ENCODE measurements around the gene SLC41A2.
"Not testable (repeated sequence)": the region's sequence is repeated elsewhere in the genome, so short reads cannot be mapped to it uniquely, and the experiment has no call there.

SLC41A2 gene

DNA sequence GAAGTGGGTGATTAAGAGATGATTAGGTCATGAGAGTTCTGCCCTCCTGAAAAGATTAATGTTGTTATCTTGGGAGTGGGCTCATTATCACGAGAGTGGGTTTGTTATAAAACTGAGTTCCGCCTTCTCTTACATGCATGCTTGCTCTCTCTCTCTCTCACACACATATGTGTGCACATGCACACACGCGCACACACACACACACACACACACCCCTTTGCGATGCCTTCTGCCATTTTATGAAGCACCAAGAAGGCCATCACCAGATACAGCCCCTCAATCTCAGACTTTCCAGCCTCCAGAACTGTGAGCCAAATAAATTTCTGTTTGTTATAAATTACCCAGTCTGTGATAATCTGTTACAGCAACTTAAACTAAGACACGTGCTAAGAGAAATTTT is 5.7 kb upstream of the SLC41A2 start:
- no peak for DNase-seq

DNA sequence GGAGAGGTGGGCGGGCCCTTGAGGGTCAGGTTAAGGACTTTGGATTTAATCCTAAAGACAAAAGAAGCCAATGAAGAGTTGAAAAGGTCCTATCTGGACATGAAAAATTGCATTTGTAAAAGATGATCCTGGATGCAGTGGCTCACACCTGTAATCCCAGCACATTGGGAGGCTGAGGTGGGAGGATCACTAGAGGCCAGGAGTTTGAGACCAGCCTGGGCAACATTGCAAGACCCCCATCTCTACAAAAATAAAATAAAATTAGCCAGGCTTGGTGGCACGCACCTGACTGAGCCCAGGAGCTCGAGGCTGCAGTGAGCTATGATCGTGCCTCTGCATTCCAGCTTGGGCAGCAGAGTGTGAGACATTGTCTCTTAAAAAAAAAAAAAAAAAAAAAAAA is 2.4 kb upstream of the SLC41A2 start:
- DNase-seq, result no peak

- DNase-seq, result no peak
These were observed 1.3 kb upstream of the SLC41A2 start for GRCh38 chr12:104959335-104959841.

GRCh38 chr12:104958805-104959334 is 780 bp upstream of the SLC41A2 start:
- DNase-seq, result no peak

DNA sequence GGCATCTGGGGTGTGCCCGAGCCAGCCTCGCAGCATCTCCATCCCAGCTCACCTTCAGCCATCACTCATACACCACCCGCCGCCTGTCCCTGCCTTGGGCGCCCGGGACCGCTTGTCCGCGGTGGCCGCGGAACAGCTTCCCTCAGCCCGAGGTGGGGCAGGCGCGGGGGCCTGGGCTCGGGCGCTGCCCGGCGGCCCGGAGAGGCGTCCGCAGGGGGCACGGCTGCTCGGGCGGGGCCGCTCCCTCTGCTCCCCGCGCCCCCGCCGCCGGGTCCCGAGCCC is 430 bp downstream of the SLC41A2 start:
- peak in 1 of 2 experiments; percentile 14 for DNase-seq

- DNase-seq, result no peak
These were observed 996 bp downstream of the SLC41A2 start for GRCh38 chr12:104956870-104957718.

- no peak for DNase-seq
These were observed 2.4 kb downstream of the SLC41A2 start for GRCh38 chr12:104955703-104956102.

DNA sequence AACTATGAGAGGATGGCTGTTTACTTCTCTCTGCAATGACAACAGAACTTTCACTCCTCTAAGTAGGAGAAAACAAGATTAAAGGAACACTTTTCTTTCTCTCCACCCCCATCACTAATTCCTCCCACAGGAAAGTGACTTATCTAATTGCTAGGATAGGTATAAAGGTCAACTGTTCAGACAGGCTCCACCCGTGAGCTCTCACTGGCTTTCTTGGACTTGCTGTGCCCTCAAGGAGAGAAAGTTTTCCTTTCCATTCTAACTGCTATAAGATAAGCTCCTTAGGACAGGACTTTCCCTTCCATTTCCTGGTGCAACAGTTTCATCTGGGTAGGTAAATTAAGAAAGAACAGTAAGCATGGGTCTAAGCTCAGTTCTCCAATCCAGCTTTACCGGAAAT is 4.8 kb downstream of the SLC41A2 start:
- DNase-seq, result no peak

DNA sequence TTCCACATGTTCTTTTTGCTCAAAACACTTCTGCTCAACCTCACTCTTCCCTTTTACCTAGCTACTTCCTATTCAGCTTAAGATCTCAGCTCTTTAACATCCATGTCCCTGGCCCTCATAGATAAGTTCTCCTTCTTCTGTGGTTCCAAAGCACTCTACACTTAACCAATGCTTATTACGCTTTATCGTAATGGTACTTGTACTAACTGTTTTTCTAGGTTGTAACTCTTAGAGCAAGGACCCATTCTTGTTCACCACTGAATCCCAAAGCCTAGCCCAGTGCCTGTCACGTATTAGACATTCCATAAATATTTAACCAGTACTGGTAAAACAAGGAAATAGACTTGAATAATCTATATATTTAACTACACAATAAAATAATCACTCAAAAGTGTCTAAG is 5.3 kb downstream of the SLC41A2 start:
- no peak for DNase-seq

- no peak for DNase-seq
These were observed 6.2 kb downstream of the SLC41A2 start for GRCh38 chr12:104951759-104952509.

DNA sequence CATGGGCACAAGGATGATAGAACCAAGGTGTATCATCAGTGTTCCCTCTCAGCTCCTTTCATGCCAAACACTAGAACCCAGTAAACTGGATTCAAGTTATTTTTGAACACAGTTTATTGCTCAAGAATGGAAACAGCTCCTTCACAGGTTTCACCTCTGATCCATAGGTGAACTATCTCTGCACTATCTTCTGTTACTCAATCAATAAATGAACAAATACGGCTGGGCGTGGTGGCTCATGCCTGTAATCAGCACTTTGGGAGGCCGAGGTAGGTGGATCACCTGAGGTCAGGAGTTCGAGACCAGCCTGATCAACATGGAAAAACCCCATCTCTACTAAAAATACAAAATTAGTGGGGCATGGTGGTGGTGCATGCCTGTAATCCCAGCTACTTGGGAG is 9.4 kb downstream of the SLC41A2 start:
- not testable (repeated sequence) for DNase-seq

- no peak for DNase-seq
These were observed 13.8 kb downstream of the SLC41A2 start for GRCh38 chr12:104944252-104944651.

DNA sequence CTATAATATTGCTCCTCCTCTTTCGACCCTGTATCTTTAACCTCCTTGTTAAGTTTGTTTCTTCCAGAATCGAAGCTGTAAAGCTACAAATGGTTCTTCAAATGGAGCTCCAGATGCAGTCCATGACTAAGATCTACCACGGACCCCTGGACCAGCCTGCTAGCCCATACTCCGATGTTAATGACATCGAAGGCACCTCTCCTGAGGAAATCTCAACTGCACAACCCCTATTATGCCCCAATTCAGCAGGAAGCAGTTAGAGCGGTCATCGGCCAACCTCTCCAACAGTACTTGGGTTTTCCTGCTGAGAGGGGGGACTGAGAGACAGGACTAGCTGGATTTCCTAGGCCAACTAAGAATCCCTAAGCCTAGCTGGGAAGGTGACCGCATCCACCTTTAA is 14.7 kb downstream of the SLC41A2 start:
- not testable (repeated sequence) for DNase-seq

- DNase-seq, result no peak
These were observed 16.0 kb downstream of the SLC41A2 start for GRCh38 chr12:104942075-104942474.

GRCh38 chr12:104941454-104941853 is 16.6 kb downstream of the SLC41A2 start:
- DNase-seq, result no peak

DNA sequence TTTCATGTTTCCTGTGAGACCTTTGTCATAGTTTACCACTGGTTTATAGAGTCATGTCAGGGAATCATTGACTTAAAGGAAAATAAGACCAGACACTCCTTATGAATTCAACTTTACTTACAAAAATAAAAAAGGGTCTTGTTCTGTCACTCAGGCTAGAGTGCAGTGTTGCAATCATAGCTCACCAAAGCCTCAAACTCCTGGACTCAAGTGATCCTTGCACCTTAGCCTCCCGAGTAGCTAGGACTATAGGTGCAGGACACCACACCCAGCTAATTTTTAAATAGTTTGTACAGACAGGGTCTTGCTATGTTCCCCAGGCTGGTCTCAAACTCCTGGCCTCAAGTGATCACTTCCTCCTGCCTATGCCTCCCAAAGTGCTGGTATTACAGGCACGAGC is 19.0 kb downstream of the SLC41A2 start:
- no peak for DNase-seq

DNA sequence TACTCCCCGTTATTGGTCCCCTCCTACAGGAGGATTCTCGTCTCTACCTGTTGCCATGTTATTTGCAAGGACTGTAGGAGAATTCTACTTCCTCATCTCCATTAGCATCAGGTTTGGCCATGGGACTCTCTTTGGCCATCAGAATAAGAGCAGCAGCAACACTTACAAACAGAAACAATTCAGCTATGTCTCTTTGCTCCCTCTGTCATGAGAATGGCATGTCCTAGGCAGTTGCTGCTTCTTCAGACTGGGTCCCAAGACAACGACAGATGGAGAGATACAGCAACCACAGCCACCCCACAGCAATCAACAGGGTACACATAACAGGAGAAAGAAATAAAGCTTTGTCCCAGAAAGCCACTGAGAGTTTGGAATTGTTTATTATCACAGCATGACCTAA is 19.7 kb downstream of the SLC41A2 start:
- no peak for DNase-seq

DNA sequence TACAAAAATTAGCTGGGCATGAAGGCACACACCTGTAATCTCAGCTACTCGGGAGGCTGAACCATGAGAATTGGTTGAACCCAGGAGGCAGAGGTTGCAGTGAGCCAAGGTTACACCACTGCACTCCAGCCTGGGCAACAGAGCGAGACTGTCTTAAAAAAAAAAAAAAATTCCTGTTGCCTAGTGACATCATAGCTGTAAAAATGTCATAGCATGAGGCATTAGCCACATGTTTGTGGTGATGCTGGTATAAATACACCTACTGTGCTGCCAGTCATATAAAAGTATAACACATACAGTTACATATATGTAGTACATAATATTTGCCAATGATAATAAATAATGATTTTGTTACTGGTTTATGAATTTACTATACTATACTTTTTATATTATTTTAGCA is 22.2 kb downstream of the SLC41A2 start:
- no peak for DNase-seq

- DNase-seq, result no peak
These were observed 24.3 kb downstream of the SLC41A2 start for GRCh38 chr12:104933778-104934177.

DNA sequence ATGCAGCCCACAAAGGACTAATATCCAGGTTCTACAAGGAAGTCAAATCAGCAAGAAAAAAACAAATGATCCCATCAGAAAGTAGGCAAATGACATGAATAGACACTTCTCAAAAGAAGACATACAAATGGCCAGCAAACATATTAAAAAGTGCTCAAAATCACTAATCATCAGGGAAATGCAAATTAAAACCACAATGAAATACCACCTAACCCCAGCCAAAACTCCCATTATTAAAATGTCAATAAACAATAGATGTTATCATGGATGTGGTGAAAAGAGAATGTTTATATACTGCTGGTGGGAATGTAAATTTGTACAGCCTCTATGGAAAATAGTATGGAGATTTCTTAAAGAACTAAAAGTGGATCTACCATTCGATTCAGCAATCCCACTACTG is 25.0 kb downstream of the SLC41A2 start:
- DNase-seq, result no peak

DNA sequence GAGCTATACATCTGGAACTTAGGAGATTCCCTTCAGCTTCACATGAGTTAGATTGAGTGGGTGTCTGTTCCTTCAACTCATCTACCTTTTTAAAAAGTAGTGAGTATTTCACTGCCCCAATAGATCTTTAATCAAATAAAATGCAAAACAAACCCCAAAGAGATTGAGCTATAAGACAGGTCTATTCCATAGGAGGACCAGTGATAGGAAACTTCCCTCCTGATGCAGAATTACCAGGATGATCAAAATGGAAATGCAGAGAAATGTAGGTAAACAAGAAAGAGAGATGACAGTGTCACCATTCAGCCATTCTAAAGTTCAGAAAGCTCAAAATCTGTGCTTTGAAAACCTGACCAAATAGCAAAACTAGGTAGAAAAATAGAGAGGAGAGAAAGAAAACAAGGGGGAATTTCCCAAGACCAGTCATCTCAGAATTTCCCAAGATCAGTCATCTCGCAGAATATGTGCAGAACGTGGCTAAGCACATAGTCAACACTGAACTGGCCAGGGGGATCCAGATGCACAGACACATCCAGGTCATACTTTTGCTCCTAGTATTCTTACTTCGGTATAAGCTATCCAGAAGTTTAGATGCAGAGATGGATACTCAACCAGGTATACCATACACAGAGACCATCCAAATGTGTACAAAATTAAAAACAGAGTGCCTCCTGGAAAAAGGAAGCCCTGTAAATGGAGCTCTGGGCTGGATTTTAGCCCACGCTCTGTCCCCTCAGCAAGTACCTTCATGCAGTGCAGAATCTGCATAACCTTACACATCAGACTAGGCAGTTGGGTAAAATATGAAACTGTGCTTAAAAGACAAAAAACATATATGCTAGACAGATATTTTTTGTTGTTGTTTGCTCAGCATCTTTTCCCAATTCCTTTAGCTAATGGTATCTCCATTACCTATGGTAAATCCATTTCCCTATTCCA is 27.4 kb downstream of the SLC41A2 start:
- DNase-seq, result no peak

DNA sequence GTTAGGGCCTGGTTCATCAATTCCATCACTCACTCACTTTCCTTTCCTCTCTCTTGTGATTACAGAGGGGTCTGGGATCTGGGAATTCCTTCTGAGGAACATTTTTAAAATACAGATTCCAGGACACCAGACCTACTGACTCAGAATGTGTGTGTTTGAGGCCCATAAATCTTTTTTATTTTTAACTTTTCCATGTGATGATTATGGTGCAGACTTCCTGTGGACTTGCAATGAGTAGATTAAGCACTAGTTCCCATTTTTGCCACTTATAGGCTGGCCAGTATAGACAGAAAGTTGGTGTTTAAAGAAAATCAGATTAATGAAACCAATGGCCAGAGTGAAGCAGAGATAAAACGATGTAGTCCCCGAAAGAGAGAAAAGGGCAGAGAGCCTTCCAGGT is 28.1 kb downstream of the SLC41A2 start:
- DNase-seq, result no peak

GRCh38 chr12:104929368-104929767 is 28.7 kb downstream of the SLC41A2 start:
- no peak for DNase-seq
